Measurements from ENCODE around the gene DNAJC27. TPM values are rescaled to one million over a fixed set of nuclear protein-coding genes. Genes with fewer than 3 reads are reported as not detected.

The DNAJC27 gene
- total and polyA plus RNA-seq, 2 donors (not counting 1 experiment from before 2014, with no cell fraction given): 6.0 to 16.6 TPM

DNA sequence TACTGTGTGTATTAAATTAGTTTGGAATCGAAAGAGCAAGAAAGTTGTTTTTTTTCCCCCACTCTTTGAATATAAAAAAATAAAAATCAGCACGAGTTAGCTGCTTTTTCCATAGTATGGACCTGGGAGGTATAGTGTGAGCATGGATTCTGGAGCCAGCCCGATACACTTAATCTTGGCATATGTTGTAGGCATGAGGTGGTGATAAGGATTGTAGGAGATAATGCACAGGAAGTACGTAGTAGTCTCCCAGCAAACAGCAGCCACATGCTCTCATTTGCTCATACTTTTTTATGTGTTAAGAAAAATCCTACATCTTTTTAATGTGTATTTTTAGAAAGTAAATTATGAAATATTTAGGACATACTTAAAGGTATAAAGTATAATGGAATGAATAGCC, 2.1 kb upstream of the DNAJC27 start:
- TF ChIP-seq, protein P1, sequence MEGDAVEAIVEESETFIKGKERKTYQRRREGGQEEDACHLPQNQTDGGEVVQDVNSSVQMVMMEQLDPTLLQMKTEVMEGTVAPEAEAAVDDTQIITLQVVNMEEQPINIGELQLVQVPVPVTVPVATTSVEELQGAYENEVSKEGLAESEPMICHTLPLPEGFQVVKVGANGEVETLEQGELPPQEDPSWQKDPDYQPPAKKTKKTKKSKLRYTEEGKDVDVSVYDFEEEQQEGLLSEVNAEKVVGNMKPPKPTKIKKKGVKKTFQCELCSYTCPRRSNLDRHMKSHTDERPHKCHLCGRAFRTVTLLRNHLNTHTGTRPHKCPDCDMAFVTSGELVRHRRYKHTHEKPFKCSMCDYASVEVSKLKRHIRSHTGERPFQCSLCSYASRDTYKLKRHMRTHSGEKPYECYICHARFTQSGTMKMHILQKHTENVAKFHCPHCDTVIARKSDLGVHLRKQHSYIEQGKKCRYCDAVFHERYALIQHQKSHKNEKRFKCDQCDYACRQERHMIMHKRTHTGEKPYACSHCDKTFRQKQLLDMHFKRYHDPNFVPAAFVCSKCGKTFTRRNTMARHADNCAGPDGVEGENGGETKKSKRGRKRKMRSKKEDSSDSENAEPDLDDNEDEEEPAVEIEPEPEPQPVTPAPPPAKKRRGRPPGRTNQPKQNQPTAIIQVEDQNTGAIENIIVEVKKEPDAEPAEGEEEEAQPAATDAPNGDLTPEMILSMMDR (IDR thresholded peaks at IDR 0.05): no peak
- TF ChIP-seq EZH2 (IDR thresholded peaks at IDR 0.05; ENCODE audit: borderline replicate concordance, insufficient read depth, low read depth, low read length, poor library complexity, severe bottlenecking): no peak
- ATAC-seq (ENCODE audit: low read depth) (no peak), DNase-seq (no peak)
- H3K4me1 Mint-ChIP-seq: peaks cover 14% of the 10 kb centered on the region
- Histone ChIP-seq H3K36me3 (replicated peaks in 1 of 2; ENCODE audit: control extremely low read depth in 1 of 2, control insufficient read depth in 1 of 2, extremely low read depth in 1 of 2, insufficient read depth in 2 of 2, low read length in 1 of 2) (no peaks in the 10 kb centered on the region), H3K27me3 (replicated peaks in 1 of 4; ENCODE audit: control extremely low read depth in 1 of 4, control insufficient read depth in 3 of 4, insufficient read depth in 4 of 4, low read length in 3 of 4) (no peaks in the 10 kb centered on the region), H3K27ac (ENCODE audit: low read length in 2 of 2) (no peak overlapping the region), H3K4me3 (ENCODE audit: control extremely low read depth in 1 of 5, extremely low read depth in 1 of 5, insufficient read depth in 1 of 5, low read depth in 2 of 5, low read length in 4 of 5) (no peak overlapping the region), H3K9ac (ENCODE audit: low read length) (no peak overlapping the region), H4K20me1 (ENCODE audit: control insufficient read depth, insufficient read depth, low read length, poor library complexity, severe bottlenecking) (no peaks in the 10 kb centered on the region), H3K79me2 (ENCODE audit: control insufficient read depth, insufficient read depth, low read length) (peaks cover 28% of the 10 kb centered on the region), H3K4me1 (ENCODE audit: control insufficient read depth in 2 of 2, insufficient read depth in 2 of 2, low read length in 2 of 2) (peaks cover 8 to 15% of the 10 kb centered on the region in 2 donors), H2AFZ (ENCODE audit: insufficient read depth, low read depth, low read length, poor library complexity, severe bottlenecking) (no peak overlapping the region), H3K9me3 (ENCODE audit: control extremely low read depth in 1 of 3, control insufficient read depth in 2 of 3, insufficient read depth in 1 of 3, low read length in 2 of 3) (no peaks in the 10 kb centered on the region), H3K4me2 (replicated peaks; ENCODE audit: low read depth, low read length, poor library complexity, severe bottlenecking) (no peak overlapping the region)
- H3K9me3 Mint-ChIP-seq (ENCODE audit: insufficient read depth): no peaks in the 10 kb centered on the region
- 100% methylated on average over 1 of the region's 4 CpGs for WGBS (ENCODE audit: insufficient coverage)
- intact Hi-C loops (cut with micrococcal nuclease): loop anchor here (5.0 to 10.0 kb wide), 5 partner anchors 388 to 1811 kb away; partner anchors contain the start of genes ADGRF3, CENPA, DTNB and RAB10
- H3K27me3 Mint-ChIP-seq: no peaks in the 10 kb centered on the region
- H3K27ac Mint-ChIP-seq: no peak overlapping the region
- POLR2A ChIA-PET: no interaction called here
- CTCF ChIA-PET: interaction anchor here (1.6 kb wide), 1 partner anchor 155 kb away, joined by 8 read pairs; no protein-coding TSS in a partner anchor
- H3K4me3 Mint-ChIP-seq: no peak overlapping the region

GRCh38 chr2:24972315-24972961, 683 bp upstream of the DNAJC27 start:
- Histone ChIP-seq H3K4me2 (replicated peaks; ENCODE audit: low read depth, low read length, poor library complexity, severe bottlenecking) (peak overlapping the region; percentile 94), H3K4me1 (ENCODE audit: control insufficient read depth in 2 of 2, insufficient read depth in 2 of 2, low read length in 2 of 2) (peaks cover 8 to 15% of the 10 kb centered on the region in 2 donors), H3K79me2 (ENCODE audit: control insufficient read depth, insufficient read depth, low read length) (peaks cover 28% of the 10 kb centered on the region), H4K20me1 (ENCODE audit: control insufficient read depth, insufficient read depth, low read length, poor library complexity, severe bottlenecking) (no peaks in the 10 kb centered on the region), H3K27ac (ENCODE audit: low read length in 2 of 2) (peak overlapping the region; percentile 97 to 100), H3K9ac (ENCODE audit: low read length) (peak overlapping the region; percentile 100), H3K9me3 (ENCODE audit: control extremely low read depth in 1 of 3, control insufficient read depth in 2 of 3, insufficient read depth in 1 of 3, low read length in 2 of 3) (no peaks in the 10 kb centered on the region), H2AFZ (ENCODE audit: insufficient read depth, low read depth, low read length, poor library complexity, severe bottlenecking) (peak overlapping the region; percentile 90), H3K27me3 (replicated peaks in 1 of 4; ENCODE audit: control extremely low read depth in 1 of 4, control insufficient read depth in 3 of 4, insufficient read depth in 4 of 4, low read length in 3 of 4) (no peaks in the 10 kb centered on the region), H3K36me3 (replicated peaks in 1 of 2; ENCODE audit: control extremely low read depth in 1 of 2, control insufficient read depth in 1 of 2, extremely low read depth in 1 of 2, insufficient read depth in 2 of 2, low read length in 1 of 2) (no peaks in the 10 kb centered on the region), H3K4me3 (ENCODE audit: control extremely low read depth in 1 of 5, extremely low read depth in 1 of 5, insufficient read depth in 1 of 5, low read depth in 2 of 5, low read length in 4 of 5) (peak overlapping the region; percentile 67 to 85 (median 78))
- no peak for TF ChIP-seq EZH2 (IDR thresholded peaks at IDR 0.05; ENCODE audit: borderline replicate concordance, insufficient read depth, low read depth, low read length, poor library complexity, severe bottlenecking)
- H3K9me3 Mint-ChIP-seq (ENCODE audit: insufficient read depth): no peaks in the 10 kb centered on the region
- H3K4me1 Mint-ChIP-seq: peaks cover 14% of the 10 kb centered on the region
- ChIA-PET POLR2A (interaction anchor here (0.7 kb wide), 2 partner anchors 190 to 193 kb away, joined by 3 to 4 read pairs; no protein-coding TSS in a partner anchor), CTCF (interaction anchor here (1.6 kb wide), 1 partner anchor 156 kb away, joined by 8 read pairs; no protein-coding TSS in a partner anchor)
- intact Hi-C loops (cut with micrococcal nuclease): loop anchor here (1.0 to 10.0 kb wide), 6 partner anchors 52 to 1812 kb away; partner anchors contain the start of genes ADCY3, ADGRF3, CENPA and DTNB
- WGBS (ENCODE audit: insufficient coverage): 0% methylated on average over 8 of the region's 19 CpGs
- DNase-seq: peak; percentile 79
- H3K27me3 Mint-ChIP-seq: no peaks in the 10 kb centered on the region
- no peak for ATAC-seq (ENCODE audit: low read depth)
- peak overlapping the region; percentile 100 for H3K27ac Mint-ChIP-seq
- peak overlapping the region; percentile 97 for H3K4me3 Mint-ChIP-seq

All from B cell (primary cell).